Fibroblast of skin of right biceps (primary cell): ENCODE data around the gene LRRC75B.
"Not testable (repeated sequence)": the region's sequence is repeated elsewhere in the genome, so short reads cannot be mapped to it uniquely, and the experiment has no call there.

Experiments
- DNase-seq: peaks from one replicate; pipeline ENCODE4 v3.0.0-alpha.2; 2013

The LRRC75B gene, protein sequence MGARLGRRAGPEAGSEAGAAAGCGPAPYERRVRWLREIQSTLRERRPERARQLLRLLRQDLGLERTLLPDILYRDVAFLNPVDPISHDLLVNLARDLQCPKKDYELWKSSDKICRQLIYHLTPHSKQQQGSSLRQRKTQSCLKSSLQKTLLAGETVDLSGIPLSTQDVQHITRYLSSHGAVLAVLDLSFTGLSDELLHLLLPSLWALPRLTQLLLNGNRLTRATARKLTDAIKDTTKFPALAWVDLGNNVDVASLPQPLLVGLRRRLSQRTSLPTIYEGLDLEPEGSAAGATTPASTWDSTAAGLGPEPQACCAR

DNA sequence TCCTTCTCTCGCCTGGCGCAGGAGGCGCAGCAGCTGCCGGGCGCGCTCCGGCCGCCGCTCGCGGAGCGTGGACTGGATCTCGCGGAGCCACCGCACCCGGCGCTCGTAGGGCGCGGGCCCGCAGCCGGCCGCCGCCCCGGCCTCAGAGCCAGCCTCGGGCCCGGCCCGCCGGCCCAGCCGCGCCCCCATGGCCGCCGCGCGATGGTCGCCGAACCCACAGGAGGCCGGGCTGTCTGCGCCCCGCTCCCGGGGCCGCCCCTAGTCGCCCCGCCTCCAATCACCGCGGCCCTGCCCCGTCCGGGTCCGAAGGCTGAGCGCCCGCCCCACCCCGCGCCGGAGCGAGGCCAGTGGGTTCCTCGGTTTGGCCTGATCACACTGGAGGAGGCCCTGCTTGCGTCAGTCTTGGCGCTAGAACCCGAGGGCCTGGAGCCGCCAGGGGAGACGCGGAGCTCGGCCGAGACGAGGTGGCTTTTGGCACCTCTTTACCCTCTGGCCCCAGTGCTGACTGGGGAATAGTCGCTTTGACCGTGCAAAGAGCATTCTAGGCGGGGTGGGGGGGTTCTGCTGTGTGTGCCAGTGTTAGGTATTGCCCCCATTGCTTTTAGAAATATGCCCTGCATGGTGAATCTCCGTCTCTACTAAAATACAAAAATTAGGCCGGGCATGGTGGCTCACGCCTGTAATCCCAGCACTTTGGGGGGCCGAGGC lies at the start of gene LRRC75B:
TSS of gene LRRC75B (minus strand) at position 223 of the 708 bp plus-strand sequence. CDS start at position 189, 34 bp downstream.
- DNase-seq = peak; percentile 86

DNA sequence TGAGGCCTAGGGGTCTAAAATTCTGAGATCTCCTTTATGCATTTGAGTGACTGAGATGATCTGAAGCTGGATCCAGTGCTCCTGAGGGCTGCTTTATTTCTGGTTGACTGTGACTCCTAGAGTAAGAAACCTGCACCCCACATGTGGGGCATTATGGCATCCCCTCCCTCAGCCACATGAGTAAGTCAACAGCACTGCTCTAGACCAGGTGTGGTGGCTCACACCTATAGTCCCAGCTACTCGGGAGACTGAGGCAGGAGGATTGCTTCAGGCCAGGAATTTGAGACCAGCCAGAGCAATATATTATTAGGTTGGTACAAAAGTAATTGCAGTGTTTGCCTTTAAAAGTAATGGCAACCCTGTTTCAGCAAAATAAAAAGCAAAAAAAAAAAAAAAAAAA lies 49.4 kb upstream of the LRRC75B start:
- not testable (repeated sequence) for DNase-seq

DNA sequence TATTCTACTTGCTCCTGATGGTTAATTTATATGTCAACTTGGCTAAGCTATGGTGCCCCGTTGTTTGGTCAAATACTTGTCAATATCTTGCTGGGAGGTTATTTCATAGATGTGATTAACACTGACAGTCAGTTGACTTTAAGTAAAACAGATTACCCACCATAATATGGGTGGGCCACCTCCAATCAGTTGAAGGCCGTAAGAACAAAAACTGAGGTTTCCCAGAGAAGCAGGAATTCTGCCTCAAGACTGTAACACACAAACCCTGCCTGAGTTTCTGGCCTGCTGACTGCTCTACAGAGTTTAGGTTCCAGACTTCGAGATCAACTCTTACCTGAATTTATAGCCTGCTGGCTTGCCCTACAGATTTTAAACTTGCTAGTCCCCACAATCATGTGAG lies 43.6 kb upstream of the LRRC75B start:
- not testable (repeated sequence) for DNase-seq

DNA sequence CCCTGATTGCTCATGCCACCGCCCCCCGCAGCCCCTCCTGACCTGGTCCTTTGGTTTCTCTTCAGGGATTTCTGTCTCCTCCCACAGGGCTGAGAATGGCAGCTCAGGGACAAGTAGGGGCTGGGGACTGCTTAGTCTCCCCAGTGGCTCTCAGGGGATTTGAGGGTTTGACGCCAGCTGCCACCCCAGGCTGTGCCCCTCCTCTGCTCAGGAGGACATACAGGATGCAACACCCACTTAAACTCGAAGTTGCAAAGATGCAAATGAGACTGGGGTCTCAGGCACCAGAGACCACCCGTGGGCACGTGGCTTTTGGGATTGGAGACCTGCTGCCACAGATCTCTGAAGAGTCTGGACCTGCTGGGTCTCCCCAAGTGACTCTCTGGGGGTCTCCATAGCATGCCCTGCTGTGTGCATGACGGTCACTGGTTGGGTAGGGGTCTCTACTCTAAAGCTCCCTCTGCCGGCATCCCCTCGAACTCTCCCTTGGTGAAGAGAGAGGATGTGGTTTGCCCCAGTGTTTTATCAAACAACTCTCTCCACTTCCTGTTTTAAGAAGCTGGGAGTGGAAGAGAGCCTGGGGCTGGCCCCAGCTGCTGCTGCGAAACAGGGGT lies 42.0 kb upstream of the LRRC75B start:
- DNase-seq = not testable (repeated sequence)

DNA sequence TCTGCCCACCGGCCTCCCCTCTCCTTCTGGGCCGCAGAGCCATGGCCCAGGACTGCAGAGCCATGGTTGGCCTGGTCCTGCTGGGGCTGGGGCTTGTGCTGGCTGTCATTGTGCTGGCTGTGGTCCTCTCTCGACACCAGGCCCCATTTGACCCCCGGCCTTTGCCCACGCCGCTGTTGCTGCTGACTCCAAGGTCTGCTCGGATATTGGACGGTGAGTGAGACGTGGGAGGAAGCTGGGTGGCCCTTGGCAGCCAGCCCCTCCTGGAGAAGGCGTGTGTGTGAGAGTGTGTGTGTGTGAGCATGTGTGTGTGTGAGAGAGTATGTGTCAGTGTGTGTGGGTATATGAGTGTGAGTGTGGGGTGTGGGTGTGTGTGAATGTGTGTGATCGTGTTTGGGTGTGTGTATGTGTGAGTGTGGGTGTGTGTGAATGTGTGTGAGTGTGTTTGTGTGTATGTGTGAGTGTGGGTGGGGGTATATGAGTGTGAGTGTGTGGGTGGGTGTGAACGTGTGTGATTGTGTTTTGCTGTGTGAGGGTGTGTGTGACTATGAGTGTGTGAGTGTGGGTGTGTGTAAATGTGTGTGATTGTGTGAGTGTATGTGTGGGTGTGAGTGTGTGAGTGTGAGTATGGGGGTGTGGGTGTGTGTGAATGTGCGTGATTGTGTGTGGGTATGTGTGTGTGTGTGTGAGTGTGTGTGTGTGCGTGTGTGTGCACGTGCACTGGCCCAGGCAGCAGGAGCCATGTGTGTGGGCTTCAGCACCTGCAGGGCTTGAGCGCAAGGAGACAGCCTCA lies 40.6 kb upstream of the LRRC75B start:
- not testable (repeated sequence) for DNase-seq

DNA sequence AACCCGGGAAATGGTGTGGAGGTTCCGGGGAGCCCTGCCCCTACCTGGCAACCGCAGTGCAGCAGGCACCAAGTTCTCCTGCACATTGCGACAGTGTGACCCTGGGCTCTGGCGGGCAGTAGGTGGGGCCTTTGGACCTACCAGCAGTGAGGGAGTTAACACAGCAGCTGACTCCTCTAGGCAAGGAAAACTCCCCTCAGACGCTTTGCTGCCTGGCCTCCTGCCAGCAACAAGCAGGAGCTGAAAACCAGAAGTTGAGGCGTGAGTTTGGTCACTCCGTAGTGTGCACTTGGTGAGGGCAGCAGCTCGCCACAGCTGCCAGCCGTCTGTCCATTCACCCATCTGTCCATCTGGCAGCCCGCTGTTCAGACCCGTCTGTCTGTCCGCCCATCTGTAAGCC lies 39.8 kb upstream of the LRRC75B start:
- DNase-seq = not testable (repeated sequence)

DNA sequence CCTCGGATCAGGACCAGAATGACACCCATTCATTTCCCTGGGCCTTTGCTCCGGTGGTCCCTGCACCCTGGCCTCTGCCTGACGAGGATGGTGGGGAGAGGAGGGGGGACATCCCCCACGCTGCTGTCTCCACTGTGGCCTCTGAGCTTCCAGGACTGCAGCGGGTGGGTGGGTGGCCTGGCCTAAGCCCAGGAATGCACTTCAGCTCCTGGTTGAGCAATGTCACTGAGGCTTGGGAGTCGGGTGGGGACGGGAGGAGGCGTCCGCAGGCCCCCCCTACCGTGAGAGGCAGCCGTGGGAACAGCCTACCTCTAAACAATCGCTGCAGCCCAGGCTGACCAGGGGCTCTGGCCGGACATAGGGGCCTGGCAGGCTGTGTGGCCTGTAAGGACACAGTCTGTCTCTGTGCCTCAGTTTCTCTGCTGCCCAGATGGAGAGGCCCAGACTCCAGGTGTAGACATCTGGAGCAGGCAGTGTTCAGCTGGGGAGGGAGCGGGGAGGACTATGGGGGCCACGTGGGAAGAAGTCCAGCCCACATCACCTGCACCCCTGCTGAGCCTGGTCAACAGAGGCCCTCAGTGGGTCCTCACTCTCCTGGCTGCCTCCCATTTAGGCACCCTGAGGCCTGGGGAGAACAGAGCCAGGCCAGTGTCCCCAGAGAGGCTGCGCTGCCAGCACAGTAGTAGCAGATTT lies 38.7 kb upstream of the LRRC75B start:
- not testable (repeated sequence) for DNase-seq

DNA sequence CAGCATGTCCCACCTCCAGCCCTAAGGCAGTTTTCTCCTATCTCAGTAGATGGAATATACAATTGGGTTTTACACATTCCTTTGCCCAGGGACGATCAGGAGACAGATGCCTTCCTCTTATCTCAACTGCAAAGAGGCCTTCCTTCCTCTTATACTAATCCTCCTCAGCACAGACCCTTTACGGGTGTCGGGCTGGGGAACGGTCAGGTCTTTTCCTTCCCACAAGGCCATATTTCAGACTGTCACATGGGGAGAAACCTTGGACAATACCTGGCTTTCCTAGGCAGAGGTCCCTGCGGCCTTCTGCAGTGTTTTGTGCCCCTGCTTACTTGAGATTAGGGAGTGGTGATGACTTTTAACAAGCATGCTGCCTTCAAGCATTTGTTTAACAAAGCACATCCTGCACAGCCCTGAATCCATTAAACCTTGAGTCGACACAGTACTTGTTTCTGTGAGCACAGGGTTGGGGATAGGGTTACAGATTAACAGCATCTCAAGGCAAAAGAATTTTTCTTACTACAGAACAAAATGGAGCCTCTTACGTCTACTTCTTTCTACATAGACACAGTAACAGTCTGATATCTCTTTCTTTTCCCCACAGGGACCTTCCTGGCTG lies 38.0 kb upstream of the LRRC75B start:
- not testable (repeated sequence) for DNase-seq

DNA sequence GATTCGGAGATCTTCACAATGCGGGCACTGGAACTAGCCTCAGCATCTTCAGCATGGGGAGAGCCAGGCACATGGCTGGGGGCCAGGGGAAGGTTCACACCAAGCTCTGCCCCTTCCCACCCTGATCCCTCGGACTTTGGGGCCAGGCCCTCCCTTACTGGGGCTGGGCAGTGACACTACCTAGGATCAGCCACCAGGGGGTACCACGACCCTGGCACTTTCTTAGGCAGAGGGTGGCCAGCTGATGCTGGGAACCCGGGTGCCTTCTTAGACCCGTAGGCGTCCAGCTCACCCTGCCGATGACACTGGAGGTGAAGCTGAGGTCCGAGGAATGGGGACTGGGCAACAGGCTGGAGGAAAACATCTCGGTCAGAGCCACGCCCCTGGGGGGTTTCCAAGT lies 36.2 kb upstream of the LRRC75B start:
- not testable (repeated sequence) for DNase-seq

DNA sequence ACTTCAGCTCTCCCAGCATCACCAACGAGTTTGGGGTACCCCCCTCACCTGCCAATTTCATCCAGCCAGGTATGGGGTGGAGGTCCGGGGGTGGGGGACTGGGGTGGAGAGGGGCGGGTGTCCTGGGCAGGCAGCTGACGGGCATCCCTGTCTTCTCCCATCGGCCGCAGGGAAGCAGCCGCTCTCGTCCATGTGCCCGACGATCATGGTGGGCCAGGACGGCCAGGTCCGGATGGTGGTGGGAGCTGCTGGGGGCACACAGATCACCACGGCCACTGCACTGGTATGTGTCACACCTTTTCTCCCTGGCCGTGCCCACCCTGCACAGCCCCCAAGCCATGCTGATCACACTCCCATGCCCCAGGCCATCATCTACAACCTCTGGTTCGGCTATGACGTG lies 35.0 kb upstream of the LRRC75B start:
- not testable (repeated sequence) for DNase-seq

DNA sequence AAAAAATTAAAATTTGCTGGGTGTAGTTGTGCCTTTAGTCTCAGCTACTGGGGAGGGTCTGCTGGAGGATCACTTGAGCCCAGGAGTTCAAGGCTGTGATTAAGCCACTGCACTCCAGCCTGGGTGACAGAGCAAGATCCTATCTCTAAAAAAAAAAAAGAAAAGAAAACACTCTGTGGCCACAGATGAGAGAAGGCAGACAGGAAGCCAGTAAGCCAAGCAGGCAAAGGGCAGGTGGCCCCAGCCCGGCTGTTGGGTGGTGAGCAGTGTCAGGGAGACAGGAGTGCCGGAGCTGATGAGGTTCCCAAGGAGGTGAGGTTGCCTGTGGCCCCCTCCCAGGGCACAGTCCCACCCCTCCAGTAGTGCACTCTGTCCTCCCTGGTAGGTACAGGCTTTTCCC lies 29.7 kb upstream of the LRRC75B start:
- not testable (repeated sequence) for DNase-seq

DNA sequence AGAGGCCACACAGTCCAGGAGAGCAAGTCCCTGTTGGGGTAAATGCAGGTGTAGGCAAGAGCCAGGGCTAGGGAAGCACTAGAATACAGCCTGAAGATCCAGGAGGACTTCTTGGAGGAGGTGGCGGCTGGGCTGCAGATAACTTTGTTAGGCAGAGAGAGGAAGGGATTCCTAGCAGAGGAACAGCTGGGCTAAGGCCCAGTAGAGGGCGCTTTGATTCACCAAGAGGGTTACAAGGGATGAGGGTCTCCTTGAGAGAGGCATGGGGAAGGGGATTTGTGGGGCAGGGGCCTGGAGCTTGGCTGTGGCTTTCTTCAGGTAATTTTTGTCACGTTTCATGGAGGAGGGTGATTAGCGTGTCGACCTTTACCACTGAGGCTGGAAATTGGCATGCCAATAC lies 28.4 kb upstream of the LRRC75B start:
- not testable (repeated sequence) for DNase-seq

DNA sequence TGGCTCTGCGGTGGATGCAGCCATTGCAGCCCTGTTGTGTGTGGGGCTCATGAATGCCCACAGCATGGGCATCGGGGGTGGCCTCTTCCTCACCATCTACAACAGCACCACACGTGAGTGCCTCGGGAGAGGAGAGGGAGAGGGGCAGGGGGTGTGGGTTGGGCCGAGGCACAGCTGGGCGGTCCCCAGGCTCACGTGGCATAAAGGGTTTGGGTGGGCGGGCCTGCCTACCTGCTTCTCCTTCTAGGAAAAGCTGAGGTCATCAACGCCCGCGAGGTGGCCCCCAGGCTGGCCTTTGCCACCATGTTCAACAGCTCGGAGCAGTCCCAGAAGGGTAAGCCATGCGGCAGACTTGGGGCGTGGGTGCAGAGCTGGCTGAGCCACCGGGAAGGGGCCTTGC lies 21.9 kb upstream of the LRRC75B start:
- not testable (repeated sequence) for DNase-seq

DNA sequence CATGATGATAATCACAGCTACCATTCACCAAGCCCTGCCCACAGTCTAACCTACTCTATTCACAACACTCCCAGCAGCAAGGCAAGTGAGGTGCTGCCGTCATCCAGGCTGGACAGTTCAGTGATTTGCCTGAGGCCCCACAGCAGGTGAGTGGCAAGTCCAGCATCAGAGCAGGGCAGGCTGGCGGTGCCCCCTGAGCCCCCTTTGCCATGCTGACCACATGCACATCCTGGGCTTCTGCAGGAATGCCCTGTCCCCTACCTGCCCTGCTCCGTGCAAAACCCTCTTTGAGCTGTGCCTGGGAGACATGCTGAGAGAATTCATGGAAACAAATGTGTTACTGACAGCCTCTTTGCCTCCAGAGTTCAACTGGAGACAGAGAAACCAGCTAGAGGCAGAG lies 17.0 kb upstream of the LRRC75B start:
- DNase-seq = not testable (repeated sequence)

DNA sequence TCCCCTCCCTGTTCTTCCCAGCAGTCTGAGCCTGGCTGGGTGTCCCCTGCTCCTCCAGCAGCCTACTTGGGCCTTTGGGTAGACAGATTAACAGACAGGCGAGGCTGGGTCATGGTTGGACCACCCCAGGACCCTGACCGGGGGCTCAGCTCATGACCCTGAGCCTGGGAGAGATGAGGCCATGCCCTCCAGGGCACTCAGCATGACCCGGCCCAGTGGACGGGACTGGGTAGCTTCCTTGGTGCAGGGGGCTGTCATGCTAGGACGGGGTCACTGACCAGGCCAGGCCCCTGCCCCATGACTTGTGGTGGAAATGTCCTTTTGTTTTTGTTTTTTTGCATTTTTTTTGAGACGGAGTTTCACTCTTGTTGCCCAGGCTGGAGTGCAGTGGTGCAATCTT lies 15.5 kb upstream of the LRRC75B start:
- DNase-seq = not testable (repeated sequence)

DNA sequence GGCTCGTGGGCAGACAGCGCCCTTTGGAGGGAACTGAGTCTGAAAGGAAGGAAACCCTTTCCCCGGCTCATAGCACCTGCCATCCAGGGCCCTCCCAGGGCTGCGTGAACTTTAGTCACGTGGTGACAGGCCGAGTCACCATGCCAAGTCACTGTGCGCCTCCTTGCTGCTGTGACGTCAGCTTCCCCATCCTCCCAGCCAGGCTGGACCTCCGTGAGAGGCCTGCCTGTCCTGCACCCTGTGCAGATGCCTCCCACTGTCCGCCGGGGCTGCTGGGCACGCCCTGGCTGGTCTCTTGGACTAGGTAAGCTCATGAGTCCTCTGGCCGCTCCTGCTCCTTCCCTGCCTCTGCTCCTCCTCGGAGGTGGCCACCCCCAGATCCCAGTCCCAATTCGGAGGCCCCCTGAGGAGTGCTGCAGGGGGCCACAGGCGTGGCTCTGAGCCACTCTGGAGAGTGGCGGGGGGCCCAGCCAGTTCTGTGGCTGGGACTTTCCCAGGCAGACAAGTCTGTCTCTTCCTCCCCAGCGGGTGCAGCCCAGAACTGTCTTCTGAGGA lies 14.6 kb upstream of the LRRC75B start:
- not testable (repeated sequence) for DNase-seq

DNA sequence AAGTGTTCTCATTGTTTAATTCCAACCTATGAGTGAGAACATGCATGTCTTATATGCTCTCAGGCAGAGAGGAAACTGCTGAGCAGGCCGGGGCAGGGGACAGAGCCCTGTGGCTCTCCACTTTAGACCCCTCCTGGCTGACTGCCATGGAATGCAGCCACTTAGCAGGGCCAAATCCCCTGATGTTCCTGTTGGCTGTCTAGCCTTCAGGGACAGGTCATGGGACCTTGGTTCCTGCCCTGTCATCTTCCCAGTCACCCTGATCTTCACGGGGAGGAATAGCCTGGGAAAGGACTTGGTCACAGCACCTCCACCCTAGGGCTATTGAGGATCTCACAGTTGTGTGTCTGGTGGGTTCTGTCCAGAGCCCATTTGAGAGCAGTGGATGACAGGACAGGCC lies 13.5 kb upstream of the LRRC75B start:
- not testable (repeated sequence) for DNase-seq

DNA sequence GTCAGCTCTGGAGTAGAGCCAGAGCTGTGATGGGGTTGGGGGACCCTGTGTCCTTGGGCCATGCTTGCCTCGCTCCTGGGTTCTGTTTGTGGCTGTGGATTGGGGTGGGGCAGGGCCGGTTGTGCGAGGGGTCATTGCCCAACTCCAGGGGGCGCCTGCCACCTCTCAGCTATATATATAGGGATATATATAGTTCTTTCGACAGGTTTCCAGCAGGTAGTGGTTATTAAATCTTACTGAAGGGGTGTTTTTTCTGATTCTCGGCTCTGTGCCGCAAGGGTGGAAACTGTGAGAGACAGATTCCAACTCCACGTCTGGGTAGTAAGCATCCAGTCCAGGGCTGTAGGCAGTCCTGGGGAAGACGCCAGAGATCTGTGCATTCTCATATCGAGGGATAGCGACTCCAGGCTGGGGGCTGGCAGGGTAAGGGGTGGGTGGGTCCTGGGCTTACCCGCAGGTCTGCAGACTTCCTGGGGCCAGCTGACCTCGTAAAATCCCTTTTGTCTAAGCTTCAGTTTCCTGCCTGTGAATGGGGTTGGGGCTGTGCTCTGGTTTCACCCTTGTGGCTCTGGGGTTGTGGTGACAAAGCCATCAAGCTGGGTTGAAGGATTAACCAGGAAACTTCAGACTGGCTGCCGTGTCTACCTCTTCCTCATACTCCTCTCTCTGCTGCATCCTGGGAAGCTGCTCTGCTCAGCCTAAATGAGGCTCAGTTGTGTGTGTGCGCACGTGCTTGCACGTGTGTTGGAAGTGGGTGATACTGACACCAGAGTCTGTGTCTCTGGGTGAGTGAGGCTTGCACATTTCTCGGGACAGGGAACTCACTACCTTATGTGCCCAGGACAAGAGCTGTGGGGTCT lies 11.1 kb upstream of the LRRC75B start:
- DNase-seq = not testable (repeated sequence)

DNA sequence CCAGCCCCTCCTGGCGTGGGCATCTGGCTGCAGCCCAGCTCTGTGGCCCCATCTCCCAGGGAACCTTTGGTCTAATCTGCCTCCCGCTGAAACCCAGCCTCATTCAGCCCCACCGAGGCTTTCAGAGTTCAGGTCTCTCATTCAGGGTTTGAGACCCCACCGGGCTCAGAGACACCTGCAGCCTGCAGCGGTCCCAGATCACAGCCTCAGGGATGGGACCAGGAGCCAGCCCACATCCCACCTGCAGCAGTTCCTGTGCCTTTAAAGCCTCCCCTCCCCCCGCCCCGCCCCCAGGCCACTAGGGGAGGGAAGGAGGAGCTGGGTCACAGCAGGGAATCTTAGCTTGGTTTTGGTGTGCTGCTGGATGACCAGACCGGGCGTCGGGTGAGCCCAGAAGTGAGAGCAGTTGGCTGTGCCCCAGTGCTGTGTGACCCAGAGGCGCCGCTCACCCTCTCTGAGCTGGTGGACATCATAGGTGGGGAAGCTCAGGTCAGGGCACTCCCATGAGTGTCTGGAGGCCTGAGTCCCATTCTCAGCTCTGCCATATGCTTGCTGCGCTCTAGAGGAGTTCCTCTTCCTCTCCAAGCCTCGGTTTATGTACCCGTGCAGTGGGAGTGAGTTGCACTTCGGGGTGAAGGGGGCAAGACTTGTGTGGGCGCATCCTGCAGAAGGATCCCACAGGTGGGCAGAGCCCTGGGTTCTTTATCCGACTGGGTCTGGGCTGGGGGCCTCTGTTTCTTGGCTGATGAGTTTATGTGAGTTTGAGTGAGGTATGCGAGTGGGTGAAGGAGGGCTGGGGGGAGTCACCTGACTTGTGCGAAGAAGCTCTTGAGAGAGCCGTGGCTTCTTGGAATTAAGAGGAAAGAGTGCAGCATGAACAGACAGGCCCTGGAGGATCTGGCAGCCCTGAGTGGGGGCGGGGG lies 10.2 kb upstream of the LRRC75B start, which contains the start of gene GGT1:
TSS of gene GGT1 (plus strand) at position 347 of the 923 bp plus-strand sequence. CDS start 7,889 bp downstream, outside the sequence.
- DNase-seq = not testable (repeated sequence)
